Stimulated activated naive CD4-positive, alpha-beta T cell treated with Interleukin-2 at 50 U/mL for 16 hours (primary cell): ENCODE results near the gene CYS1.
"Not testable (repeated sequence)": the region's sequence is repeated elsewhere in the genome, so short reads cannot be mapped to it uniquely, and the experiment has no call there.

Experiments
- DNase-seq: peaks from one replicate; lab custom pipeline; 2025; lab: John Stamatoyannopoulos, UW

The CYS1 gene

DNA sequence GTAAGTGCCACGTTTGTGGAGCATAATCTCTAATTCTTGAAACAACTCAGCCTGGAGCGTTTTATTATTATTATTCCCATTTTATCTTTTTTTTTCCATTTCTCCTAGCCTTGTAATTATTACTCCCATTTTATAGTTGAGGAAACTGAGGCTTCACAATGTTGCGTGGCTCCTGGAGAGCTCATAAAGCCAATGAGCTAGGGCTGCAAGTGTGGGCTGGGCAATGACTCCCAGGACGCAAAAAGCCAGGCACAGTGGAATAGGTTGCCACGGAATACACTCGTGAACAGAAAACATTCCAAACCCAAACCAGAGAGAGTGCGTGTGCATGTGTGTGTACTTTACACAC lies 50.4 kb downstream of the CYS1 start:
- DNase-seq: no peak

DNA sequence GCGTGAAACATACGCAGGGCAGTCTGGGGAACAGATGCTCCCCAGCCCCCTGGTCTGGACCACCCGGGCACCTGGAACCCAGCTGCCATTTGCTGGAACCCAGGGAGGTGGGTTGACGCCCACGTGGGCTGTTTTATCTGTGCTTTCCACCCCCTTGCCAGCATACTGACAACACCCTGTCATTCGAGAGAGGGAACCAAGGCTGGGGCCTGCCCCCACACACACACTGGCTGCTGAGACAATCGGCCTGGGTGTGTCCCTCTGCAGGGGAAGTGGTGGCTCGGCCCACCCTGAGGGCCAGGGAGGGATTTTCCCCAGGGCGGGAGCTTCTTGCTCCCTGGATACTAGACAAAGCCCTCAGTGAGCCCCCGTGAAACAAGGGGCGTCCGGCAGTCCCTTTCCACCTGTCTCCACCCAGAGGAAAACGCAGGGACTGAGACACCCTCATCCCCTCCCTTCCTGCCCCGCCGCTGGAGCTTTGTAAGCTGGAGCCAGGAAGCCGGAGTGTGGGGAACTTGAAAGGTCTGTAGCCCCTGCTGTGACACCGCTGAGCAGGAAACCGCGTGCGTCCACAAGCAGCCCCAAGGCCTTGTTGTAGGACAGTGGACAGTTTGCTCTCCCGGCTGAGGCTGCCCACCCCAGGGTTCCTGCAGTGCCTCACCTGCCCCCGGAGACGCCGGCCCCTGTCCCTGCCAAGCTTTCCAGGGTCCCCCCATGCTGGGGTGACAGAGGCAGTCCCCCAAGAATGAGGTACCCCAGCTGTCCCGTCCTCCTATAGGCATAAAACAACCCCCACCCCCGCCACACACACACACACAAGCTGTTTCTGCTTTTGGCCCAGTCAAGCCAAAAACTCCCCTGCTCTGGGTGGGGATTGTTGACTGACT lies 51.0 kb downstream of the CYS1 start:
- DNase-seq: peak; percentile 20

GRCh38 chr2:10028407-10028987 lies 51.7 kb downstream of the CYS1 start:
- no peak for DNase-seq

GRCh38 chr2:10027660-10028330 lies 52.4 kb downstream of the CYS1 start:
- DNase-seq: no peak

DNA sequence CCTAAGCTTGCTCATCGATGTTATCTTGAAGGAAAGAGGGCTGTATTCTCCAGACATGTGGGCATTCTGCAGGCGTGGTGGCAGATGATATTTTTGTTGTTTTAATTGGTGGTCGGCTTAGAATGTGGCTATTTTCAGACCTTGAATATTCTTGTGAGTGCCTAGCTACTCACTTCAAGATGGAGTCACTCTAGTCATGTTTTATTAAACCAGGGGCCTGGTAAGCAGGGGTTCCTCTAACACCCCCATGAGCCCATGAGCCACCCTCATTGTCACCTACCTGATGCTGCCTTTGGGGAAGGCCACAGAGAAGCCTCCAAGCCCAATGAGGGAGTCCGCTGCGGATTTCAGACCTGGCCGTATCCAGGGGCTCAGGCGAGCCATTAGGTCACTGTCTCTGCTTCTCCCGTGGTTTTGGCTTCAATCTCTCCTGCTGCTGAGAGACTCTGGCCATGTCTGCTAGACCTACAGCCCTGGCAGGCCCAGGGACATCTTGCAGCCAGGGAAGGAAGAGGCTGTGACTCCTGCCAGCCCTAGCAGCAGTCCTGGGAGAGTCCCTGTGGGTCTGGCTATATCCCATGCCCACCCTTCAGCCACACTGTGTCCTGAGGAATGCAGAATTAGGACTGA lies 53.2 kb downstream of the CYS1 start:
- no peak for DNase-seq

DNA sequence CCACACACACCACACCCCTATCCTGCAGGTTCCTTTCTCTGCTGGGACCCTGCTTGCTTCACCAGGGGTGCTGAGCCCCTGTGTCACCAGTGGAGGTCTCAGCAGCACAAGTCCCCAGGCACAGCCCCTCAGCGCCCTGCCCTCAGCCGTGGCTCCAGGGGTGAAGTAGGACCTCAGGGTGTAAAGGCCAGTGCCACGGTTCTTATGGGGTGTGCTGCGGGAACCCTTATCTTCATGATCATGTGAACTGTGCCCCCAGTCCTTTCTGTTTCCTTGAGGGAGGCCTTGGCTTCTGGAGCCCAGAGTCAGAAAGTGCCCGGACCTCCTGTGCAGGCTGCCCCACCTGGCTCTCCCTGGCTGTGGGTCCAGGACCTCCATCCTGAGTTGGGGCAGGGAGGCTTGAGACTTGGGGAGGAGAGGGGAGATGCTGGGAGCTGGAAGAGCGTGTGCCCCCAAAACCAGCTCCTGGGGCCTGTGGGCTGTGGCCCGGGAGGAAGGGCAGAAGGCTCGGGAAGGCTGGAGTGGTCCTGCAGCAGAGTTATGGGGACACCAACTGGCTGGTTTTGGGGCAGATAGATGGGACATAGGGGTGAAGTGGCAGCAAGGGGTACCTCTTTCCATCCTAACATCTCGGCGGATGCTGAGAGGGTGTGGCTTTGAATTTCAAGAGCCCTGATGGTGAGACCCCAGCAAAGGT lies 57.1 kb downstream of the CYS1 start:
- no peak for DNase-seq

DNA sequence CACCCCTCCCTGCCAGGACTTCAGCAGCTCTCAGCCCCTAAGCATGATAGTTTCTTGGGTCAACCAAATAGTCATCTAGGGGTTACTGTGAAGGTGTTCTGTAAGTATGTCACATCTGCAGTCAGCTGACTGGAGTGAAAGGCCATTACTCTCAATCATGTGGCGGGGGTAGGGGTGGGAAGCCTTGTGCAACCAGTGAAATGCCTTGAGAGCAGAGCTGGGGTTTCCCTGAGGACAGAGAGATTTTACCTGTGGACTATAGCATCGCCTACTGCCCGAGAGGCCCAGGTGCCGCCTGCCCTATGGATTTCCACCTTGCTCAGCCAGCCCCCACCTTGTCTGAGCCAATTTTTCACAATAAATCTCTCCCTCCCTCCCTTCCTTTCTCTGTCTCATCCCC lies 57.8 kb downstream of the CYS1 start:
- DNase-seq: no peak

DNA sequence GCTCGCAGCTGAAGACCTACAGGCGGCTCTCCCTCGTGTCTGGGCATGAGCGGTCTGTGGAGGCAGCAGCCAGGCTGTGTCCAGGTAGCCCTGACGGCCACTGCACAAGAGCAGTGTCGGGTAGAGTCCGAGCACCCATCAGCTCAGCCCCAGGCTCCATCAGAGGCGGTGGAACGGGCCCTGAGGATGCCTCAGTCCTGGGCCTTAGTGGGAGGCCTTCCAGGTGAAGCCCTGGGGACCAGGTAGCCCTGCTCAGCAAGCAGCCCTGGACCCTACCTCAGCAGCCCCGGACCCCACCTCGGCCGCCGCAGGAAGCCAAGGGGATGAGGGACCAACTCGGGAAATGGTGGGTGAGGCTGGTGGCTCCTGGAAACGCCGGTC lies 58.2 kb downstream of the CYS1 start:
- DNase-seq: no peak

DNA sequence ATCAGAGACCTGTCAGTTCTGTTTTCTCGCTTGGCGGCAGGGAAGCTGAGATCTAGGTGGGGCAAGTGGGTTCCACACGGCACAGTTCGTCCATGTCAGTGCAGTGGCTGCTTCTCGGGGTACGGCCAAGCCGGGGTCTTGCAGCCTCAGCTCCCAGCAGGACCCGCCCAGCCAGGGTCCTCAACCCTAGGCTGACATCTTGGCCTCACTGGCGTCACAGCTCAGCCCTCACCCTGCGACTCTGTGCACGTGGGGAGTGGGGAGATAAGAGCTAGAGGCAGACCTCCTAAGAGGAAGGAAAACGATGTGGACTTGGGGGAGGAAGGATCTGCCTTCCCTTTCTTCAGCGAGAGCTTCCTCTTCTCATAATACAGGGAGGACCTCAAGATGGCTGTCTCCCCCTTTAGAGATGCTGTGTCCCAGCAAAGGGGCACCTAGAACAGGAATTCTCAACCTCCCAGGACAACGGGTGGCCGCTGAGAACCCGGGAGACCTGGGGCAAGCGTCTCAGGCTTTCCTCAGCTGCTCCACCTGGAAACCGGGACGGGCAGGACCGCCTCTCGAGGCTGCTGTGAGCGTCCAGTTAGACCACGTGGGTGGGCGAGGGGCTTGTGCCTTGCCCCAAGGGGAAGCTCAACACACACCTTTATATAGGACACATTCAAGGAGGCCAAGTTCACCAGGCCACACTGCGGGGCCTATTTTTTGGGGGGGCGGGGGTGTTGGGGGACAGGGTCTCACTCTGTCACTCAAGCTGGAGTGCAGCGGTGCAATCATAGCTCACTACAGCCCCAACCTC lies 60.4 kb downstream of the CYS1 start:
- no peak for DNase-seq

- DNase-seq: no peak
These were observed 61.0 kb downstream of the CYS1 start for GRCh38 chr2:10019174-10019573.

GRCh38 chr2:10017313-10017941 lies 62.8 kb downstream of the CYS1 start:
- DNase-seq: no peak

DNA sequence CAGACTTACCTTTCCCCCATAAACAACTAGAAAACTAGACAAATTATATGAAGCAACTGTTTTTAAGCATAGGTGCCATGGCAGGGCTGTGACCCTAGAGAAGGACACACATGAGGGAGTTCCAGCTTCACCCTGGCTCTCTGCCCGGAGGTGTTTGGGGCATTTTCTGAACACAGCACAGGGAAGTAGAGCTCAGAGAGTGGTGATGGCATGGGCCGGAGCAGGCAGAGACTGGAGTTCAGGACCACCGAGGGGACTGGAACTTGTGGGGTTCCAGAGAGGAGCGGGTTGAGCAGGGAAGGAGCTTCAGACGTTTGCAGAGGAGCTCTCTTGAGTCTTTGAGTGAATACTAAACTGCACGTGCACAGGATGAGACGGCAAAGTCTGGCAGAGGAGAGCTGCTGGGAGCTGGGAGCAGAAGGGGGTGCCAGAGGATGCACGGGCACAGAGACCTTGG lies 63.4 kb downstream of the CYS1 start:
- DNase-seq: no peak

DNA sequence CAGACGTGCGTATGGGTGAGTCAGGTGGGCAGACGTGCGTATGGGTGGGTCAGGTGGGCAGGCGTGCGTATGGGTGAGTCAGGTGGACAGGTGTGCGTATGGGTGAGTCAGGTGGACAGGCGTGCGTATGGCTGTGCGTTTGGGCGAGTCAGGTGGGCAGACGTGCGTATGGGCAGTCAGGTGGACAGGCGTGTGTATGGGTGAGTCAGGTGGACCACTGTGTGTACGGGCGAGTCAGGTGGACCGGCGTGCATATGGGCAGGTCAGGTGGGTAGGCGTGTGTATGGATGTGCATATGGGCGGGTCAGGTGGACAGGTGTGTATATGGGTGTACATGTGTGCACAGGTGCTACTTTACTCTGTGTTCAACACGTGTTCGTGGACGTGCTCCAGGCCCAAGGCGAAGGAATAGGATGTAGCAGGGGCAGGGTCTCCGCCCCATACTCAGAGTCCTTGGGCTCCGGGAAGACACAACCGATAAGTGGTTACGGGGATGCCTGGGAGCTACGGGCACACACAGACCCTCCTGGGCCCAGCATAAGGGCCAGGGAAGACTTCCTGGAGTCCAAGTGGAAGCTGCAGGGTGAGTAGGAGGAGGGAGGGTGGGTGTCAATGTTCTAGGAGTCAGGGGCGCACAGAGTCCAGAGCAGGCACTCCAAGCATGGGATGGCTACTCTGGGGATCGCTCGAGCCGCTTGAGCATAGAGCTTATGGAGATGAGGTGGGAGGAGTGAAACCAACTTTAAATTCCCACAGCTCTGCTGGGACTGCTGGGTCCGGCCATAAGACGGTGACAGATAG lies 64.0 kb downstream of the CYS1 start:
- DNase-seq: no peak

DNA sequence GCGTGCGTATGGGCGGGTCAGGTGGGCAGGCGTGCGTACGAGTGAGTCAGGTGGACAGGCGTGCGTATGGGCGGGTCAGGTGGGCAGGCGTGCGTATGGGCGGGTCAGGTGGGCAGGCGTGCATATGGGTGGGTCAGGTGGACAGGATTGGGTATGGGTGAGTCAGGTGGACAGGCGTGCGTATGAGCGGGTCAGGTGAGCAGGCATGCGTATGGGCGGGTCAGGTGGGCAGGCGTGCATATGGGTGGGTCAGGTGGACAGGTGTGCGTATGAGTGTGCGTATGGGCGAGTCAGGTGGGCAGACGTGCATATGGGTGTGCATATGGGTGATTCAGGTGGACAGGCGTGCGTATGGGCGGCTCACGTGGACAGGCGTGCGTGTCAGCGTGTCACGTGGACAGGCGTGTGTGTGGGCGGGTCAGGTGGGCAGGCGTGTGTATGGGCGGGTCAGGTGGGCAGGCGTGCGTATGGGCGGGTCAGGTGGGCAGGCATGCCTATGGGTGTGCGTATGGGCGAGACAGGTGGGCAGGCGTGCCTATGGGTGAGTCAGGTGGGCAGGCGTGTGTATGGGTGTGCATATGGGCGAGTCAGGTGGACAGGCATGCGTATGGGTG lies 64.7 kb downstream of the CYS1 start:
- not testable (repeated sequence) for DNase-seq

DNA sequence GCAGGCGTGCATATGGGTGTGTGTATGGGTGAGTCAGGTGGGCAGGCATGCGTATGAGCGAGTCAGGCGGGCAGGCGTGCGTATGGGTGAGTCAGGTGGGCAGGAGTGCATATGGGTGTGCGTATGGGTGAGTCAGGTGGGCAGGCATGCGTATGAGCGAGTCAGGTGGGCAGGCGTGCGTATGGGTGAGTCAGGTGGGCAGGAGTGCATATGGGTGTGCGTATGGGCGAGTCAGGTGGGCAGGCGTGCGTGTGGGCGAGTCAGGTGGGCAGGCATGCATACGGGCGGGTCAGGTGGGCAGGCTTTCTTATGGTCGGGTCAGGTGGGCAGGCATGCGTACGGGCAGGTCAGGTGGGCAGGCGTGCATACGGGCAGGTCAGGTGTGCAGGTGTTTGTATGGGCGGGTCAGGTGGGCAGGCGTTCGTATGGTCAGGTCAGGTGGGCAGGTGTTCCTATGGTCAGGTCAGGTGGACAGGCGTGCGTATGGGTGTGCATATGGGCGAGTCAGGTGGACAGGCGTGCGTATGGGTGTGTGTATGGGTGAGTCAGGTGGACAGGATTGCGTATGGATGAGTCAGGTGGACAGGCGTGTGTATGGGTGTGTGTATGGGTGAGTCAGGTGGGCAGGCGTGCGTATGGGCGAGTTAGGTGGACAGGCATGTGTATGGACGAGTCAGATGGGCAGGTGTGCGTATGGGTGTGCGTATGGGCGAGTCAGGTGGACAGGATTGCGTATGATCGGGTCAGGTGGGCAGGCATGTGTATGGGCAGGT lies 65.6 kb downstream of the CYS1 start:
- no peak for DNase-seq

- not testable (repeated sequence) for DNase-seq
These were observed 66.4 kb downstream of the CYS1 start for GRCh38 chr2:10013651-10014417.

DNA sequence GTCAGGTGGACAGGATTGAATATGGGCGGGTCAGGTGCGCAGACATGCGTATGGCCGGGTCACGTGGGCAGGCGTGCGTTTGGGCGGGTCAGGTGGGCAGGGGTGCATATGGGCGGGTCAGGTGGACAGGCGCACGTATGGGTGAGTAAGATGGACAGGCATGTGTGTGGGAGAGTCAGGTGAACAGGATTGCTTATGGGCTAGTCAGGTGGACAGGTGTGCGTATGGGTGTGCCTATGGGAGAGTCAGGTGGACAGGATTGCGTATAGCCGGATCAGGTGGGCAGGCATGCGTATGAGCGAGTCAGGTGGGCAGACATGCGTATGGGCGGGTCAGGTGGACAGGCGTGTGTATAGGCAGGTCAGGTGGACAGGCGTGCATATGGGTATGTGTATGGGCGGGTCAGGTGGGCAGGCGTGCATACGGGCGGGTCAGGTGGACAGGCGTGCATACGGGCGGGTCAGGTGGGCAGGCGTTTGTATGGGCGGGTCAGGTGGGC lies 67.2 kb downstream of the CYS1 start:
- DNase-seq: no peak
